ENCODE data around the gene PRIMA1. TPM values are rescaled to one million over a fixed set of nuclear protein-coding genes. Genes with fewer than 3 reads are reported as not detected.

The PRIMA1 gene
- total RNA-seq, 1 experiment from 2014 or later: not detected

DNA sequence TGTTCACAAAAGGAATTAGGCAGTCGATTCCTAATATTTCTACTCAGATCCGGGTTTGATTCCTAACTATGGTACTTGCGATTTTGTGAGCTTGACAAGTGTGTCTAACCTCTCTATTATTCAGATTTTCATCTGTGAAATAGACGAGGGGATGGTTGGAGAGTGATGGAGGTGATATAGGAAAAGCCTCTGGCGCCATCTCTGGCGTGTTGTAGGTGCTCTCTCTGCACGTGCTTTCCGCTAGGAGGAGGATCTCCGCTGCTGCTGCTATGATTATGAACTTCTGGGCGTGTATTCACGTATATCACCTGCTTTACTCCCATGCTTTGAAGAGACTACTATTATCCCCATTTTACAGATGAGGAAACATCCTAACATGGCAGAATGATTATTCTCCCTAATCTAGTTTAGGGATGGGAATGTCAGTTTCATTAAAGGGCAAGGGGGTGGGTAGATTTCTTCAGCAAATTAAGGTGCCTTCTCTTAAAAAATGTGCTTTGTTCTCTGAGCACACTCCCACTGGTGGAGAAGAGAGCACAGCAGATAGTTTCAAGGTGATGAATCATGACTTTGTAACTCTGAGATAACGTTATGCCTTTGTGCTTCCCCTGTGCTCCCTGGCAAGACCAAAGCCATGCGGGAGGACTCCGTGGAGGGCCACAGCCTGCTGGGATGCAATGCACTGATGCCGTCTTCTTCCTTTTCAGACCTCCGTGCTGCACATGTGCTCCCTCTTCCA is 97.1 kb downstream of the PRIMA1 start:
- peaks cover 72% of the 10 kb centered on the region for H3K27me3 Mint-ChIP-seq (ENCODE audit: unreplicated experiment)
- no peaks in the 10 kb centered on the region for H3K4me1 Mint-ChIP-seq (ENCODE audit: low read depth, unreplicated experiment)
- intact Hi-C loops (cut with micrococcal nuclease; ENCODE audit: unreplicated experiment): no loop called here
- TF ChIP-seq, protein P1, sequence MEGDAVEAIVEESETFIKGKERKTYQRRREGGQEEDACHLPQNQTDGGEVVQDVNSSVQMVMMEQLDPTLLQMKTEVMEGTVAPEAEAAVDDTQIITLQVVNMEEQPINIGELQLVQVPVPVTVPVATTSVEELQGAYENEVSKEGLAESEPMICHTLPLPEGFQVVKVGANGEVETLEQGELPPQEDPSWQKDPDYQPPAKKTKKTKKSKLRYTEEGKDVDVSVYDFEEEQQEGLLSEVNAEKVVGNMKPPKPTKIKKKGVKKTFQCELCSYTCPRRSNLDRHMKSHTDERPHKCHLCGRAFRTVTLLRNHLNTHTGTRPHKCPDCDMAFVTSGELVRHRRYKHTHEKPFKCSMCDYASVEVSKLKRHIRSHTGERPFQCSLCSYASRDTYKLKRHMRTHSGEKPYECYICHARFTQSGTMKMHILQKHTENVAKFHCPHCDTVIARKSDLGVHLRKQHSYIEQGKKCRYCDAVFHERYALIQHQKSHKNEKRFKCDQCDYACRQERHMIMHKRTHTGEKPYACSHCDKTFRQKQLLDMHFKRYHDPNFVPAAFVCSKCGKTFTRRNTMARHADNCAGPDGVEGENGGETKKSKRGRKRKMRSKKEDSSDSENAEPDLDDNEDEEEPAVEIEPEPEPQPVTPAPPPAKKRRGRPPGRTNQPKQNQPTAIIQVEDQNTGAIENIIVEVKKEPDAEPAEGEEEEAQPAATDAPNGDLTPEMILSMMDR (IDR thresholded peaks at IDR 0.05; ENCODE audit: unreplicated experiment): no peak
- H3K9me3 Mint-ChIP-seq (ENCODE audit: low read depth, unreplicated experiment): no peaks in the 10 kb centered on the region
- BruUV-seq (replicated peaks): no TSS peak
- CTCF ChIA-PET: no interaction called here
- no peaks in the 10 kb centered on the region for H3K36me3 Mint-ChIP-seq (ENCODE audit: insufficient read depth, unreplicated experiment)
- DNase-seq: no peak
- no peak overlapping the region for H3K4me3 Mint-ChIP-seq (ENCODE audit: low read depth, unreplicated experiment)
- no peak overlapping the region for H3K27ac Mint-ChIP-seq (ENCODE audit: unreplicated experiment)

- Mint-ChIP-seq H3K4me3 (ENCODE audit: low read depth, unreplicated experiment) (no peak overlapping the region), H3K4me1 (ENCODE audit: low read depth, unreplicated experiment) (no peaks in the 10 kb centered on the region), H3K27me3 (ENCODE audit: unreplicated experiment) (peaks cover 75% of the 10 kb centered on the region), H3K9me3 (ENCODE audit: low read depth, unreplicated experiment) (no peaks in the 10 kb centered on the region), H3K36me3 (ENCODE audit: insufficient read depth, unreplicated experiment) (no peaks in the 10 kb centered on the region), H3K27ac (ENCODE audit: unreplicated experiment) (no peak overlapping the region)
- no TSS peak for BruUV-seq (replicated peaks)
- CTCF ChIA-PET: no interaction called here
- intact Hi-C loops (cut with micrococcal nuclease; ENCODE audit: unreplicated experiment): no loop called here
- no peak for DNase-seq
- TF ChIP-seq, protein P1 (IDR thresholded peaks at IDR 0.05; ENCODE audit: unreplicated experiment): no peak
Observed at GRCh38 chr14:93690146-93690545, 98.1 kb downstream of the PRIMA1 start.

DNA sequence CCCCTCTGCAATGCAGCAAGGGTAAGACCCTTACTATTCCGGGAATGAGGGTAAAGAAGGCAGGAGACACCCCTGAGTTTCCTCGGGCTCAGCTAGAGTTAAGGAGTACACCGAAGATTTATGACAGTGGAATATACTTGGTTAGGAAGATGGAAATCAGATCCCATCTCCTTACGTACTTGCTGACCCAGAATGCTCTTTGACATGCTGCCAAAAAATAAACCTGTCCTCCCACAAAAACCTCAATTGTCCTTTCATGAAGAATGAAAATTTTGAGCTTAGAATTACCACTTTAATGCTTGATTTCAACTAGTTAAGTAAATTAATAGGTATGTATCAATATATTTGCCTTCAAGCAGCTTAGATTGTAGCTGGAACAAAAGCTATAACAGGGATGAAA is 99.5 kb downstream of the PRIMA1 start:
- Mint-ChIP-seq H3K27me3 (ENCODE audit: unreplicated experiment) (peaks cover 67% of the 10 kb centered on the region), H3K36me3 (ENCODE audit: insufficient read depth, unreplicated experiment) (no peaks in the 10 kb centered on the region), H3K9me3 (ENCODE audit: low read depth, unreplicated experiment) (no peaks in the 10 kb centered on the region), H3K4me3 (ENCODE audit: low read depth, unreplicated experiment) (no peak overlapping the region), H3K27ac (ENCODE audit: unreplicated experiment) (no peak overlapping the region), H3K4me1 (ENCODE audit: low read depth, unreplicated experiment) (no peaks in the 10 kb centered on the region)
- no TSS peak for BruUV-seq (replicated peaks)
- no peak for DNase-seq
- TF ChIP-seq, protein P1 (IDR thresholded peaks at IDR 0.05; ENCODE audit: unreplicated experiment): no peak
- intact Hi-C loops (cut with micrococcal nuclease; ENCODE audit: unreplicated experiment): no loop called here
- CTCF ChIA-PET: interaction anchor here (0.7 kb wide), 1 partner anchor 424 kb away, joined by 3 read pairs; no protein-coding TSS in a partner anchor

GRCh38 chr14:93688239-93688666 is 100.0 kb downstream of the PRIMA1 start:
- CTCF ChIA-PET: no interaction called here
- Mint-ChIP-seq H3K4me1 (ENCODE audit: low read depth, unreplicated experiment) (no peaks in the 10 kb centered on the region), H3K9me3 (ENCODE audit: low read depth, unreplicated experiment) (no peaks in the 10 kb centered on the region), H3K4me3 (ENCODE audit: low read depth, unreplicated experiment) (no peak overlapping the region), H3K27ac (ENCODE audit: unreplicated experiment) (no peak overlapping the region), H3K36me3 (ENCODE audit: insufficient read depth, unreplicated experiment) (no peaks in the 10 kb centered on the region), H3K27me3 (ENCODE audit: unreplicated experiment) (peaks cover 67% of the 10 kb centered on the region)
- no TSS peak for BruUV-seq (replicated peaks)
- no peak for DNase-seq
- TF ChIP-seq, protein P1 (IDR thresholded peaks at IDR 0.05; ENCODE audit: unreplicated experiment): no peak
- intact Hi-C loops (cut with micrococcal nuclease; ENCODE audit: unreplicated experiment): no loop called here

Data from Calu3 (cell line).